ENCODE data around the gene S100A4. TPM values are rescaled to one million over a fixed set of nuclear protein-coding genes. Genes with fewer than 3 reads are reported as not detected.

The S100A4 gene
- total RNA-seq, 4 donors from 2014 or later = 58.6 to 205 (median 122) TPM

DNA sequence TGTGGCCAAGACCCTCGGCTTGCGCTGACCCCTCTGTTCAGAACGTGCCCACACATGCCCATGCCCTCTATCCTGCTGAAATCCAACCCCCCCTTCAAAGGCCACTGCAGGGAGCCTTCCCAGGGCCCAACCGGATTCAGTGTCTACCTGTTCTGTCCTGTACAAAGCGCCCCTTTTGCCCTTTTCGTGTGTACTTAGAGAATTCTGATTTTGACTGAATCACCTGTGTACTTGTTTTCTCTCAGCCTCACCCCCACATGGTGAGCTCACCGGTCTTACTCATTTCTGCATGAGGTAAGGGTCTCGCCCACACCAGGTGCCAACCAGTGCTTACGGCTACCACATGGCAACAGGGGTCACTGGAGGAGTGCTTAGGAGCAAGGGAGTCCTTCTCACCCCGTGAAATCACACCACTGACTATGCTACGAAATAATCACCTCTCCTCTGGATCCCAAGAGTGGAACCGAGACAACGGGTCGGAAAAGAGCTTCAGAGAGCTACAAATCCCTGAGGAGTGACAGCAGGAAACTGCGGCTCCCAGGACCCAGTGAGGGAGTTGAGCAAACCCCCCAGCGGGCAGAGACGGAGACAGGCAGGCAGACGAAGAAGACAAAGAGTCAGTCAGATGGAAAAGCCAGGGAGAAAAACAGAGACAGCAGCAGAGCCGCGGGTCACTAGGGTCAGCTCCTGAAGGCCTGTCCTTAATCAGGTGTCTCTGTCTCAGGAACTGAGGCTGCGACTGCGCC is 22.2 kb upstream of the S100A4 start:
- Histone ChIP-seq H3K4me1 (peaks cover 45 to 73% (median 49%) of the 10 kb centered on the region in 3 donors), H3K27me3 (no peaks in the 10 kb centered on the region), H3K9me3 (no peaks in the 10 kb centered on the region), H3K27ac (peak overlapping the region; percentile 95 to 100 (median 99)), H3K36me3 (no peaks in the 10 kb centered on the region), H3K4me3 (peak overlapping the region; percentile 20 to 55 (median 28))
- intact Hi-C loops (cut with DNase I) = loop anchor here (2.0 to 10.0 kb wide), 2 partner anchors 33 to 53 kb away; partner anchors contain the start of gene S100A6
- 36 to 48% methylated on average over 15 to 21 of the region's 22 CpGs for WGBS, 2 donors
- DNase-seq = no peak
- TF ChIP-seq POLR2A (IDR thresholded peaks at IDR 0.05) = no peak
- TF ChIP-seq, protein P1, sequence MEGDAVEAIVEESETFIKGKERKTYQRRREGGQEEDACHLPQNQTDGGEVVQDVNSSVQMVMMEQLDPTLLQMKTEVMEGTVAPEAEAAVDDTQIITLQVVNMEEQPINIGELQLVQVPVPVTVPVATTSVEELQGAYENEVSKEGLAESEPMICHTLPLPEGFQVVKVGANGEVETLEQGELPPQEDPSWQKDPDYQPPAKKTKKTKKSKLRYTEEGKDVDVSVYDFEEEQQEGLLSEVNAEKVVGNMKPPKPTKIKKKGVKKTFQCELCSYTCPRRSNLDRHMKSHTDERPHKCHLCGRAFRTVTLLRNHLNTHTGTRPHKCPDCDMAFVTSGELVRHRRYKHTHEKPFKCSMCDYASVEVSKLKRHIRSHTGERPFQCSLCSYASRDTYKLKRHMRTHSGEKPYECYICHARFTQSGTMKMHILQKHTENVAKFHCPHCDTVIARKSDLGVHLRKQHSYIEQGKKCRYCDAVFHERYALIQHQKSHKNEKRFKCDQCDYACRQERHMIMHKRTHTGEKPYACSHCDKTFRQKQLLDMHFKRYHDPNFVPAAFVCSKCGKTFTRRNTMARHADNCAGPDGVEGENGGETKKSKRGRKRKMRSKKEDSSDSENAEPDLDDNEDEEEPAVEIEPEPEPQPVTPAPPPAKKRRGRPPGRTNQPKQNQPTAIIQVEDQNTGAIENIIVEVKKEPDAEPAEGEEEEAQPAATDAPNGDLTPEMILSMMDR (IDR thresholded peaks at IDR 0.05) = no peak

DNA sequence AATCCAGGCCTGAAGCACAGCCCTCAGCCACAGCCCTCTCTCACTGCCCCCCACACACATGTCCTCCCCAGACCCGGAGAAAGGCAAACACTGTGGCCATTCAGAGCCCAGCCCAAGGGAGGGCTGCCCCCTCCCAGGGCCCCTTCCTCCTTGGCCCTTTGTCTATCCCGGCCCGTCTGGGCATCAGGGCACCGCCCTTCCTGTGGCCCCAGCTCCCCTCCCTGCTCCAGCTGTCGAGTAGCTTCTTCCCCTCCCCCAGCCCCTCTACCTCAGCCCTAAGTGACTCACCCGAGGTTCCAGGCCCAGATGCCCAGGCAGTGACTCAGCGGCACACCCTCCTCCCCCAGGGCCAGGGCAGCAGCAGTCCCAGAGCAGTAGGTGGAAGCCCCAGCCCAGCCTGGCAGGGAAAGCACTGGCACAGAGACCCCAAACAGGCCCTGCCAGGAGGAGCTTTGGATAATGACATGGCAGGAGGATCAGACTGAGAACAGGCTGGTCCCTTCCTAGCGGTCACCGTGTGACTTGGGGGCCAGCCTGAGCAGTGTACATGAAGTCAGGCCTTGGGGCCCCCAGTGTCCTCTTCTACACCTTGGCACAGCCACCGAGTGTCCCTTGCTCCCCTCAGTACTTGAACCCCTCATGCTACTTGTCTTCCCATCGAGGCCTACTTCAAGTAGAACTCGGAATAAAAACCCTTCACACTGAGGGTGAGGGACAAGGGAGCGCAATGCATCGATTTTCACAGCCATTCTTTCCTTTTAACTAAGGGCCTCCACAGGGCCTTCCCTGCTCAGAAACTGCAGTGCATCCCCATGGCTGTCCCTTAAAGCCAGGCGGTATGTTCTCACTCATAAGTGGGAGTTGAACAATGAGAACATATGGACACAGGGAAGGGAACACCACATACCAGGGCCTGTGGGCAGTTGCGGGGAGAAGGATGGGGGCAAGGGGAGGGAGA is 21.1 kb upstream of the S100A4 start:
- DNase-seq = peak; percentile 71
- TF ChIP-seq POLR2A (IDR thresholded peaks at IDR 0.05) = peak in 3 of 4 donors; percentile 31 to 64 (median 43)
- TF ChIP-seq, protein P1 (IDR thresholded peaks at IDR 0.05) = peak in 1 of 6 experiments; percentile 6
- Histone ChIP-seq H3K27ac (peak overlapping the region; percentile 95 to 100 (median 99)), H3K27me3 (no peaks in the 10 kb centered on the region), H3K36me3 (peaks cover 0 to 9% (median 3%) of the 10 kb centered on the region in 3 donors), H3K4me3 (peak overlapping the region; percentile 41 to 59 (median 53)), H3K4me1 (peaks cover 38 to 70% (median 39%) of the 10 kb centered on the region in 3 donors), H3K9me3 (no peaks in the 10 kb centered on the region)
- intact Hi-C loops (cut with DNase I) = loop anchor here (10.0 kb wide), 1 partner anchor 52 kb away; no protein-coding TSS in a partner anchor
- 26 to 62% methylated on average over 6 to 12 of the region's 16 CpGs for WGBS, 2 donors

DNA sequence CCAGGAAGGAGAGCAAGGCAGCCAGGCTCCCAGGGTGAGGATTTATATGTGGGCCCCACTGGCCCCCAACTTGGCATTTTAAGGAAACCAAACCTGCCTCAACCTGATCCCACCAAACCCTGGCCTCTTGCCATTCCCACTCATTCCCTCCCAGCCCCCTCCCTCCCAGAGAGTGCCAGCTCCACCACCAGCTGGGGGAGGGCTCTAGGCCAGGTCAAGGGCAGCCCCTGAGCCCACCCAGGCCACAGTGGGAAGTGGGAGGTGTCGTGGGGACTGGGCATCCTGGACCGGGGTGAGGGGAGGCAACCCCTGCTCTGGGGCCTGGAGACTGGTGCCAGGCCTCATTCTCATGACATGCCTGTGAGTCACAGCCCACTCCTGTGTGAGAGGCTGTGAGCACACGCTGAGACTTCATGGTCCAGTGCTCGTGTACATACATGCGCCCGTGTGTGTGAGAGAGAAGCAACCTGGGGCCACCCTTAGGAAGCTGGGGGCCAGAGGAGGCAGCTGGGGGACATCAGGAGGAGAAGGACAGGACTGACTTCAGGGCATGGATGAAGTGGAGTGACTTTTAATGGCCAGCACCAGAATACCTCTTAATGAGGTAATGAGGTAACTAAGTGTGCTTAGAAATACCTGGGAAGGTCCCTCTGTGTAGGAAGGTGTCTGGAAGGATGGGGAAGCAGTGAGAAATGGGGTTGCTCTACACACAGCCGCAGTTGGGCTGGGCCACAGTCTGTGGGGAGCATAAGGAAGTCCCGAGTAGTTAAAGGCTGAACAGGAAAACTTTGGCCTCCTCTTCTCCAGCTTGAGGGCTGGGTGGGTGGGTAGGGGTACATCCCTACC is 20.1 kb upstream of the S100A4 start, which contains the start of gene S100A2:
TSS of gene S100A2 (minus strand) at position 316 of the 846 bp plus-strand sequence. CDS start 1,967 bp downstream, outside the sequence.
- Histone ChIP-seq H3K36me3 (peaks cover 6 to 18% (median 6%) of the 10 kb centered on the region in 3 donors), H3K27ac (peak within 1 kb of the TSS; percentile 95 to 100 (median 99)), H3K9me3 (no peaks in the 10 kb centered on the region), H3K4me3 (peak within 1 kb of the TSS; percentile 41 to 59 (median 53)), H3K4me1 (peaks cover 38 to 74% (median 39%) of the 10 kb centered on the region in 3 donors), H3K27me3 (no peaks in the 10 kb centered on the region)
- DNase-seq = no peak
- intact Hi-C loops (cut with DNase I) = loop anchor here (10.0 kb wide), 1 partner anchor 51 kb away; no protein-coding TSS in a partner anchor
- TF ChIP-seq, protein P1 (IDR thresholded peaks at IDR 0.05) = no peak
- peak in 2 of 4 donors; percentile 9 to 29 for TF ChIP-seq POLR2A (IDR thresholded peaks at IDR 0.05)
- 8 to 26% methylated on average over 3 to 4 of the region's 8 CpGs for WGBS, 2 donors

DNA sequence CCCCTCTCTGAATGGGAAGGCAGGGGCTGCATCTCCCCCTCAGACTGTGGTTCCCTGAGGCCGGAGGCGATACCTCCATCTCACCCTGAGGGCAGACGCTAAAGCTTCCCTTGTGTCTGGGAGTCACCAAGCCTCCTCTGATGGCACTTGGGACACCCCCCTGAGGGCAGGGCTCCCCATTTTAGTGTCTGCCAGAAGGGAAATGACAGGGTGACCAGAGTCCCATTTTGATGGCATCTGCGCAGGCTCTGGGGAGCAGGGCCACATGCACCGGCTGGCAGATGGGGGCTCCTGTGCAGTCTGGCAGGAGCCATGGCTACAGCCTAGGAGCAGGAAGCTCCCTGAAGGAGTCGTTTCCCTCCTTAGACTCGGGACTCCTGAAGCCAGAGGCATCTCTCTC is 18.4 kb upstream of the S100A4 start:
- H3K9me3 ChIP-seq = no peaks in the 10 kb centered on the region
- DNase-seq = no peak
- H3K4me1 ChIP-seq = peaks cover 37 to 76% (median 38%) of the 10 kb centered on the region in 3 donors
- 42% methylated on average over 2 of the region's 7 CpGs; no CpG with 5 or more reads in 1 of the 2 donors for WGBS, 2 donors
- TF ChIP-seq POLR2A (IDR thresholded peaks at IDR 0.05) = no peak
- TF ChIP-seq, protein P1 (IDR thresholded peaks at IDR 0.05) = no peak
- intact Hi-C loops (cut with DNase I) = loop anchor here (10.0 kb wide), 1 partner anchor 49 kb away; no protein-coding TSS in a partner anchor
- peaks cover 6 to 29% (median 6%) of the 10 kb centered on the region in 3 donors for H3K36me3 ChIP-seq
- H3K27ac ChIP-seq = peak overlapping the region; percentile 95 to 100 (median 99)
- no peaks in the 10 kb centered on the region for H3K27me3 ChIP-seq
- H3K4me3 ChIP-seq = peak overlapping the region; percentile 41 to 59 (median 53)

All from esophagus squamous epithelium (tissue), 5 donors.